ENCODE results near the gene CHST6.
A peak's percentile ranks its signal among the peaks of the same experiment; 100 is the strongest.
"Not testable (repeated sequence)": the region's sequence is repeated elsewhere in the genome, so short reads cannot be mapped to it uniquely, and the experiment has no call there.

Gene CHST6

DNA sequence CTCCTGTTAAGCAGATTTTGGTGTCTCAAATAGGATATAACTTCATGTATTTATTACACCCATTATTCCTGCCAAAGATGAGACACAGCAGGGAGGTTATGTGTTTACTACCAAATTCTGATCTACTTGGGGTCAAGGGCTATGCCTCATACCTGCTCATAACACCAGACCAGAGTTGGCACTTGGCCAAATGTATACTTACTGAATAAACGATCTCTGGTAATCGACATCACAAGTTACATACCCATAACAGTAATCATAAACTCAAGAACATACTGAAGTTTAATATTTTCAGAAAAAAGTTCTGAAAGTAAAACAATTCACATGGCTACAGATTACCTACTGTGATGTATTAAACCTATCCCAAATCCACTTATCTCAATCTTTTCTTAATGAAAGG lies 33.7 kb downstream of the CHST6 start:
- no peak overlapping the region for H3K4me3 ChIP-seq (ENCODE audit: low read depth, low read length)
- no peak for TF ChIP-seq CTCF (conservative IDR thresholded peaks at IDR 0.05; ENCODE audit: low read depth, low read length)
- no peak for DNase-seq (ENCODE audit: low read depth)

DNA sequence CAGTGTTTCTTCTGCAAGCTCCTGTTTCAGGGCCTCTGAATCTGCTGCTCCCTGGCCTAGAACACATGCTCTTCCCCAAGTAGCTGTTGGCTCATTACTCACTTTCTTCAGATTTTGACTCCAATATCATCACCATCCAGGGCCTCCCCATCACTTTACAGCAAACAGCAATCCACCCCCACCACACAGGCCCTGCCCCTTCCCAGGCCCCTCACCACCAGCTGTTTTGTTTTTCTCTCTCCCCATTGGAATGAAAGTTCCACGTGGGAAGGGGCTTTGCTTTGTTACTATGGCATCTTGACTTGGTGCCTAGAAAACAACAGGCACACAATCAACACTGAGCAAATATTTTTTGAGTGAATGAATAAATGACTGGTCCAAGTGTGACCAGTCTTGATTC lies 34.8 kb downstream of the CHST6 start:
- peak; percentile 20 for DNase-seq (ENCODE audit: low read depth)
- TF ChIP-seq CTCF (conservative IDR thresholded peaks at IDR 0.05; ENCODE audit: low read depth, low read length) = no peak
- H3K4me3 ChIP-seq (ENCODE audit: low read depth, low read length) = no peak overlapping the region

DNA sequence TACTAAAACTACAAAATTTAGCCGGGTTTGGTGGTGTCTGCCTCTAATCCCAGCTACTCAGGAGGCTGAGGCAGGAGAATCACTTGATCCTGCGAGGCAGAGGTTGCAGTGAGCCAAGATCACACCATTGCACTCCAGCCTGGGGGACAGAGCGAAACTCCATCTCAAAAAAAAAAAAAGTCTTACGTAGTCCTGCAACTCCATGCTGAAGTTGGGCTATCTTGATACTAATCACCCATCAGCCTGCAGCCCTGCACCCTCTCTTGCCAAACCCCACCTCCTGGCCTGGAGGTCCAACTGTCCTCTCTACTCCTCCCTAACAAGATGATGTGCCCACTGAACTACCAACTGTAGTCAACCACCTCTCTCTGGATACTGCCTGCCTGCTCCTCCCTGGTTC lies 35.5 kb downstream of the CHST6 start:
- DNase-seq (ENCODE audit: low read depth) = no peak
- no peak overlapping the region for H3K4me3 ChIP-seq (ENCODE audit: low read depth, low read length)

GRCh38 chr16:75458439-75458838 lies 36.8 kb downstream of the CHST6 start:
- TF ChIP-seq CTCF (conservative IDR thresholded peaks at IDR 0.05; ENCODE audit: low read depth, low read length) = no peak
- no peak for DNase-seq (ENCODE audit: low read depth)
- H3K4me3 ChIP-seq (ENCODE audit: low read depth, low read length) = no peak overlapping the region

More for the DNA sequence above, 35.5 kb downstream of the CHST6 start:
- TF ChIP-seq CTCF (conservative IDR thresholded peaks at IDR 0.05; ENCODE audit: low read depth, low read length) = no peak

DNA sequence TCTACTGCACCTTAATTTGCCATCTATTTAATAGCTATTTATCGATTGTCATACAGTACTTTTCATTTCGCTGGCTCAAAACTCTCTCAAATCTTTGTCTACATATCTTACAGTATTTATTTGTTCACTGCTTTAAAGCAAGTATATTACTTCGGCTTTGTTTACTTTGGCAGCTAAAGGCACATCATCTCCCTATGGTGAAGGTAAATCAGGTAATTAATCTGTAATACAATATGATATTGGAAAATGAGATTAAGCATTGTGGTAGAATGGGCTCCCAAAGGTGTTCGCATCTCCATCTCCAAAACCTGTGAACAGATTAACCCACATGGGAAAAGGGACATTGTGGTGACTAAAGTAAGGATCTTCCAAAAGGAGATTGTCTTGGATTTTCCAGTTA lies 37.2 kb downstream of the CHST6 start:
- no peak for TF ChIP-seq CTCF (conservative IDR thresholded peaks at IDR 0.05; ENCODE audit: low read depth, low read length)
- no peak overlapping the region for H3K4me3 ChIP-seq (ENCODE audit: low read depth, low read length)
- DNase-seq (ENCODE audit: low read depth) = no peak

- H3K4me3 ChIP-seq (ENCODE audit: low read depth, low read length) = no peak overlapping the region
- DNase-seq (ENCODE audit: low read depth) = no peak
- TF ChIP-seq CTCF (conservative IDR thresholded peaks at IDR 0.05; ENCODE audit: low read depth, low read length) = no peak
Observed at GRCh38 chr16:75457485-75458021, 37.7 kb downstream of the CHST6 start.

DNA sequence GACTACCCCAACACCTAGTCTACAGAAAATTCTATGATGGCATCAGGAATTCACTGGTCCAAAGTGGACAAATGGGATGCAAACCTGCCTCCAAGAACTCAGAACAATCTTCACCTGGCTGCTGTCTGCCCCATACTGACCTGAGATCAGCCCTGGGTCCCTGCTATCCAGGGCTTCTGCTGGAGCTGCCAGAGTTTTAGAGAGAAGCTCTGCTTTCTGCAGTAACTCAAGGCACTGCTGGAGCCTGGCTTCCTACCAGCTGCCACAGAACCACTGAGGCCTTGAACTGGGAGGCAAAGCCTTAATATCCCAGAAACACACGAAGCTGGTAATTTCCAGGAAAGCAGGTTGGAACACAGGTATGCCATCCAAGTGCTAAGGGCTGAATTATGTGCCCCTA lies 38.3 kb downstream of the CHST6 start:
- no peak for TF ChIP-seq CTCF (conservative IDR thresholded peaks at IDR 0.05; ENCODE audit: low read depth, low read length)
- H3K4me3 ChIP-seq (ENCODE audit: low read depth, low read length) = no peak overlapping the region
- no peak for DNase-seq (ENCODE audit: low read depth)

- H3K4me3 ChIP-seq (ENCODE audit: low read depth, low read length); DNase-seq (ENCODE audit: low read depth): not testable (repeated sequence)
Observed at GRCh38 chr16:75456486-75456885, 38.8 kb downstream of the CHST6 start.

Data from choroid plexus epithelial cell (primary cell).